OCI-LY1 (cell line): ENCODE results near the gene TRIM60.
"Not testable (repeated sequence)": the region's sequence is repeated elsewhere in the genome, so short reads cannot be mapped to it uniquely, and the experiment has no call there.

Source experiments
- H2AFZ ChIP-seq: fragments of 200-600 bp; sonication (generic), shearing (Covaris generic); 2 replicates; pipeline ENCODE4 v1.6.0; 2014; ENCODE audit warnings: antibody characterized with exemption, mild to moderate bottlenecking, low read length
- H3F3A ChIP-seq: fragments of 200-600 bp; sonication (generic), shearing (Covaris generic); 2 replicates; pipeline ENCODE4 v1.6.0; 2014; ENCODE audit warnings: mild to moderate bottlenecking, antibody characterized with exemption, low read length, moderate library complexity; ENCODE audit not compliant: insufficient read depth
- H3K27ac ChIP-seq: fragments of 200-600 bp; sonication (generic); 2 replicates; pipeline ENCODE4 v1.5.1; 2014; ENCODE audit warnings: low read length, mixed run types, mild to moderate bottlenecking, low read depth; ENCODE audit not compliant: poor library complexity, severe bottlenecking
- H3K27me3 ChIP-seq: fragments of 200-600 bp; sonication (generic); 2 replicates; pipeline ENCODE4 v1.6.0; 2014; ENCODE audit warnings: antibody characterized with exemption, mild to moderate bottlenecking, low read length, moderate library complexity; ENCODE audit not compliant: insufficient read depth
- H3K36me3 ChIP-seq: fragments of 200-600 bp; sonication (generic); 2 replicates; pipeline ENCODE4 v1.6.1; 2014; ENCODE audit warnings: mild to moderate bottlenecking, antibody characterized with exemption, low read length, moderate library complexity, mixed read lengths; ENCODE audit not compliant: insufficient read depth
- H3K4me1 ChIP-seq: fragments of 200-600 bp; sonication (generic); 2 replicates; pipeline ENCODE4 v1.5.1; 2014; ENCODE audit warnings: mild to moderate bottlenecking, low read length, moderate library complexity; ENCODE audit not compliant: insufficient read depth, severe bottlenecking
- H3K4me2 ChIP-seq: fragments of 200-600 bp; sonication (generic), shearing (Covaris generic); 2 replicates; pipeline ENCODE4 v1.6.1; 2014; ENCODE audit warnings: low read length
- H3K4me3 ChIP-seq: fragments of 200-600 bp; sonication (generic); 2 replicates; pipeline ENCODE4 v1.5.1; 2014; ENCODE audit warnings: low read length, low read depth, mild to moderate bottlenecking, mixed read lengths; ENCODE audit not compliant: poor library complexity, severe bottlenecking
- H3K79me2 ChIP-seq: fragments of 200-600 bp; shearing (Covaris generic); 2 replicates; pipeline ENCODE4 v1.6.1; 2016; ENCODE audit warnings: mixed run types, low read length, mixed read lengths; ENCODE audit not compliant: insufficient read depth
- H3K9ac ChIP-seq: fragments of 200-600 bp; sonication (generic), shearing (Covaris generic); 2 replicates; pipeline ENCODE4 v1.6.1; 2014; ENCODE audit warnings: mild to moderate bottlenecking, low read length, mixed read lengths
- H3K9me2 ChIP-seq: fragments of 200-600 bp; sonication (generic), shearing (Covaris generic); 2 replicates; pipeline ENCODE4 v1.6.1; 2014; ENCODE audit warnings: low read depth, mild to moderate bottlenecking, low read length, mixed read lengths
- H3K9me3 ChIP-seq: fragments of 200-600 bp; shearing (Covaris generic); 2 replicates; pipeline ENCODE4 v1.6.1; 2014; ENCODE audit warnings: low read length, mixed read lengths
- H4K20me1 ChIP-seq: fragments of 200-600 bp; sonication (generic), shearing (Covaris generic); 2 replicates; pipeline ENCODE4 v1.6.0; 2016; ENCODE audit warnings: mild to moderate bottlenecking, low read length; ENCODE audit not compliant: insufficient read depth
- CTCF ChIP-seq: fragments of 200-600 bp; sonication (generic), shearing (Covaris generic); IDR thresholded peaks from 2 replicates; pipeline ENCODE4 v1.5.1; 2017; ENCODE audit warnings: mild to moderate bottlenecking, antibody characterized with exemption, low read length, moderate library complexity, mixed read lengths
- EZH2 ChIP-seq: fragments of 200-600 bp; sonication (generic), shearing (Covaris generic); IDR thresholded peaks from 2 replicates; pipeline ENCODE4 v1.8.0; 2017; ENCODE audit warnings: borderline replicate concordance, mixed run types, mild to moderate bottlenecking, antibody characterized with exemption, low read length, moderate library complexity, mixed read lengths

Gene TRIM60

GRCh38 chr4:165031436-165032211 lies at the start of gene TRIM60:
Gene TRIM60 (plus strand): TSS chr4:165031999. CDS start chr4:165040073, 8,074 bp downstream.
- no peak within 1 kb of the TSS for H3K4me3 ChIP-seq
- no peaks in the 10 kb centered on the region for H3K9me2 ChIP-seq
- no peak within 1 kb of the TSS for H3K4me2 ChIP-seq
- H2AFZ ChIP-seq, result no peak within 1 kb of the TSS
- no peaks in the 10 kb centered on the region for H3K9me3 ChIP-seq
- H3F3A ChIP-seq, result no peaks in the 10 kb centered on the region
- H4K20me1 ChIP-seq, result no peaks in the 10 kb centered on the region
- no peak within 1 kb of the TSS for H3K27ac ChIP-seq
- no peaks in the 10 kb centered on the region for H3K79me2 ChIP-seq
- no peaks in the 10 kb centered on the region for H3K36me3 ChIP-seq
- no peak within 1 kb of the TSS for H3K9ac ChIP-seq
- H3K27me3 ChIP-seq, result no peaks in the 10 kb centered on the region
- TF ChIP-seq CTCF (no peak), EZH2 (no peak)
- H3K4me1 ChIP-seq, result no peaks in the 10 kb centered on the region

- H3K4me1 ChIP-seq, result no peaks in the 10 kb centered on the region
- peaks cover 5% of the 10 kb centered on the region; the same call in 1 of the 2 replicates for H3K27me3 ChIP-seq
- no peak overlapping the region for H3K4me3 ChIP-seq
- no peak for TF ChIP-seq CTCF
- TF ChIP-seq EZH2, result no peak
- no peaks in the 10 kb centered on the region for H3K9me3 ChIP-seq
- H3K4me2 ChIP-seq, result no peak overlapping the region
- H2AFZ ChIP-seq, result no peak overlapping the region
- H3K9ac ChIP-seq, result no peak overlapping the region
- H3F3A ChIP-seq, result no peaks in the 10 kb centered on the region
- no peaks in the 10 kb centered on the region for H3K79me2 ChIP-seq
- no peaks in the 10 kb centered on the region for H3K9me2 ChIP-seq
- no peaks in the 10 kb centered on the region for H4K20me1 ChIP-seq
- H3K36me3 ChIP-seq, result no peaks in the 10 kb centered on the region
- H3K27ac ChIP-seq, result no peak overlapping the region
These were observed 42.3 kb upstream of the TRIM60 start for GRCh38 chr4:164989471-164989870.

DNA sequence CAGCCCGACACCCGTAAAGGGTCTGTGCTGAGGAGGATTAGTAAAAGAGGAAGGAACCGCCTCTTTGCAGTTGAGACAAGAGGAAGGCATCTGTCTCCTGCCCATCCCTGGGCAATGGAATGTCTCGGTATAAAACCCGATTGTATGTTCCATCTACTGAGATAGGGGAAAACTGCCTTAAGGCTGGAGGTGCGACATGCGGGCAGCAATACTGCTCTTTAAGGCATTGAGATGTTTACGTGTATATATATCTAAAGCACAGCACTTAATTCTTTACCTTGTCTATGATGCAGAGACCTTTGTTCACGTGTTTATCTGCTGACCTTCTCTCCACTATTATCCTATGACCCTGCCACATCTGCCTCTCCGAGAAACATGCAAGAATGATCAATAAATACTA lies 41.0 kb upstream of the TRIM60 start:
- not testable (repeated sequence) for H3K36me3 ChIP-seq, H3K9me2 ChIP-seq, H3K27me3 ChIP-seq, H3K27ac ChIP-seq, H2AFZ ChIP-seq, H3K4me3 ChIP-seq, H3F3A ChIP-seq, H4K20me1 ChIP-seq, H3K9ac ChIP-seq, H3K9me3 ChIP-seq, H3K4me1 ChIP-seq, H3K79me2 ChIP-seq, H3K4me2 ChIP-seq

GRCh38 chr4:164996123-164996522 lies 35.7 kb upstream of the TRIM60 start:
- not testable (repeated sequence) for H4K20me1 ChIP-seq, H3K27me3 ChIP-seq

More at GRCh38 chr4:164996123-164996522, 35.7 kb upstream of the TRIM60 start:
- not testable (repeated sequence) for H3K9ac ChIP-seq, H3K36me3 ChIP-seq, H3K9me3 ChIP-seq, H3K4me2 ChIP-seq, H3K4me3 ChIP-seq, H3F3A ChIP-seq, H3K9me2 ChIP-seq, H3K27ac ChIP-seq, H3K4me1 ChIP-seq, H2AFZ ChIP-seq, H3K79me2 ChIP-seq
